Neuronal stem cell (in vitro differentiated cells): ENCODE data around the gene TRMU.

Experiments used
- DNase-seq: peaks from one replicate; pipeline ENCODE4 v3.0.0-alpha.2; 2013; ENCODE audit warnings: low spot score
- H2AFZ ChIP-seq: one replicate; pipeline ENCODE4 v1.6.1; 2013; ENCODE audit warnings: mild to moderate bottlenecking, low read length, inconsistent platforms
- H2AK5ac ChIP-seq: 2 replicates; pipeline ENCODE4 v1.6.1; 2013; ENCODE audit warnings: low read depth, mild to moderate bottlenecking, inconsistent platforms, low read length, moderate library complexity, mixed read lengths
- H2BK120ac ChIP-seq: 2 replicates; pipeline ENCODE4 v1.6.1; 2013; ENCODE audit warnings: low read depth, mild to moderate bottlenecking, inconsistent platforms, low read length, moderate library complexity, mixed read lengths
- H2BK12ac ChIP-seq: one replicate; pipeline ENCODE4 v1.6.1; 2013; ENCODE audit warnings: low read length, inconsistent platforms
- H2BK15ac ChIP-seq: 2 replicates; pipeline ENCODE4 v1.6.1; 2013; ENCODE audit warnings: mild to moderate bottlenecking, low read length, inconsistent platforms, mixed read lengths
- H2BK5ac ChIP-seq: one replicate; pipeline ENCODE4 v1.6.1; 2013; ENCODE audit warnings: inconsistent platforms, mild to moderate bottlenecking, low read length, moderate library complexity
- H3K14ac ChIP-seq: one replicate; pipeline ENCODE4 v1.6.1; 2013; ENCODE audit warnings: low read length, inconsistent platforms
- H3K18ac ChIP-seq: 2 replicates; pipeline ENCODE4 v1.6.1; 2013; ENCODE audit warnings: low read length, inconsistent platforms
- H3K23ac ChIP-seq: 2 replicates; pipeline ENCODE4 v1.6.1; 2013; ENCODE audit warnings: low read depth, mild to moderate bottlenecking, mixed read lengths, low read length, inconsistent platforms; ENCODE audit not compliant: poor library complexity
- H3K27ac ChIP-seq: replicated peaks from 3 replicates; pipeline ENCODE4 v1.5.1; 2013; ENCODE audit warnings: low read length, inconsistent platforms
- H3K27me3 ChIP-seq, 3 experiments: 2 replicates each; pipeline ENCODE4 v1.6.1; 2013; ENCODE audit warnings: low read length in 3 of 3, mild to moderate bottlenecking in 2 of 3, inconsistent platforms in 1 of 3, low read depth in 1 of 3, mixed read lengths in 1 of 3, moderate library complexity in 1 of 3; ENCODE audit not compliant: control insufficient read depth in 3 of 3, insufficient read depth in 3 of 3
- H3K36me3 ChIP-seq, 2 donors: replicated peaks in 1 of 2; 2 replicates each; pipeline ENCODE4 v1.6.1; 2013; ENCODE audit warnings: low read length in 2 of 2; ENCODE audit not compliant: control insufficient read depth in 2 of 2, insufficient read depth in 2 of 2
- H3K4ac ChIP-seq: 2 replicates; pipeline ENCODE4 v1.6.1; 2013; ENCODE audit warnings: inconsistent platforms, mild to moderate bottlenecking, low read length, moderate library complexity
- H3K4me1 ChIP-seq, 2 donors: 1 replicate in 1 of 2; 2 replicates in 1 of 2; pipeline ENCODE4 v1.6.1; 2013; ENCODE audit warnings: low read length in 2 of 2, low read depth in 1 of 2; ENCODE audit not compliant: control insufficient read depth in 2 of 2, insufficient read depth in 1 of 2
- H3K4me2 ChIP-seq: one replicate; pipeline ENCODE4 v1.6.1; 2013; ENCODE audit warnings: mild to moderate bottlenecking, low read length, inconsistent platforms; ENCODE audit not compliant: insufficient read depth, poor library complexity, severe bottlenecking
- H3K4me3 ChIP-seq, 2 donors: 2 replicates each; pipeline ENCODE4 v1.5.1; 2013; ENCODE audit warnings: low read length in 2 of 2, mild to moderate bottlenecking in 2 of 2, inconsistent platforms in 1 of 2, moderate library complexity in 1 of 2
- H3K79me1 ChIP-seq: one replicate; pipeline ENCODE4 v1.6.1; 2013; ENCODE audit warnings: low read depth, mild to moderate bottlenecking, inconsistent platforms, low read length, moderate library complexity
- H3K9ac ChIP-seq: one replicate; pipeline ENCODE4 v1.6.1; 2013; ENCODE audit warnings: mild to moderate bottlenecking, low read depth, low read length, inconsistent platforms; ENCODE audit not compliant: poor library complexity
- H3K9me3 ChIP-seq, 2 donors: replicated peaks in 1 of 2; 2 replicates each; pipeline versions ENCODE3 to v1.6.1; 2013; ENCODE audit warnings: low read length in 2 of 2, mild to moderate bottlenecking in 2 of 2, inconsistent platforms in 1 of 2, low read depth in 1 of 2, mixed read lengths in 1 of 2, moderate library complexity in 1 of 2; ENCODE audit not compliant: control insufficient read depth in 2 of 2, insufficient read depth in 1 of 2
- H4K8ac ChIP-seq: one replicate; pipeline ENCODE4 v1.6.1; 2013; ENCODE audit warnings: low read depth, mild to moderate bottlenecking, inconsistent platforms, low read length, moderate library complexity
- H4K91ac ChIP-seq: one replicate; pipeline ENCODE4 v1.6.1; 2013; ENCODE audit warnings: low read length, low read depth, mild to moderate bottlenecking, inconsistent platforms; ENCODE audit not compliant: poor library complexity
- WGBS, 2 donors: extraction: QIAGEN DNeasy Blood & Tissue Kit; methylation state at CpG; one replicate each; pipeline ENCODE4 v1.1.7; 2013; ENCODE audit warnings: missing lambda C conversion rate in 2 of 2, mixed read lengths in 1 of 2; ENCODE audit not compliant: insufficient read length in 2 of 2, insufficient replicate concordance in 1 of 2; ENCODE audit errors: extremely low coverage in 2 of 2; 5-methylcytosine and 5-hydroxymethylcytosine counted together

TRMU gene

GRCh38 chr22:46319319-46319718, 16.2 kb upstream of the TRMU start:
- WGBS, 2 donors, result no CpG with 5 or more reads among the region's 10 CpGs

GRCh38 chr22:46320166-46320710, 15.3 kb upstream of the TRMU start:
- Histone ChIP-seq H3K4me1 (no peaks in the 10 kb centered on the region), H2BK5ac (no peak overlapping the region), H3K14ac (no peak overlapping the region), H3K4ac (no peak overlapping the region), H3K4me3 (no peak overlapping the region), H3K4me2 (no peak overlapping the region), H2BK15ac (no peak overlapping the region), H2AK5ac (no peak overlapping the region), H4K91ac (no peak overlapping the region), H4K8ac (peak overlapping the region; percentile 65), H3K27me3 (no peaks in the 10 kb centered on the region), H3K9me3 (peaks cover 0 to 3% of the 10 kb centered on the region in 2 donors), H3K27ac (no peak overlapping the region), H2AFZ (no peak overlapping the region), H2BK12ac (no peak overlapping the region), H3K9ac (no peak overlapping the region), H3K23ac (peak overlapping the region; percentile 43), H3K18ac (no peak overlapping the region), H3K79me1 (peaks cover 14% of the 10 kb centered on the region), H3K36me3 (peaks cover 43 to 93% of the 10 kb centered on the region in 2 donors), H2BK120ac (no peak overlapping the region)
- no CpG with 5 or more reads among the region's 14 CpGs for WGBS, 2 donors
- DNase-seq, result no peak

More at GRCh38 chr22:46319319-46319718, 16.2 kb upstream of the TRMU start:
- Histone ChIP-seq H3K36me3 (peaks cover 43 to 93% of the 10 kb centered on the region in 2 donors), H2AK5ac (no peak overlapping the region), H4K8ac (peak overlapping the region; percentile 82), H2BK120ac (no peak overlapping the region), H4K91ac (no peak overlapping the region), H2BK5ac (peak overlapping the region; percentile 53), H3K27ac (no peak overlapping the region), H3K4me2 (no peak overlapping the region), H3K4me1 (no peaks in the 10 kb centered on the region), H2BK12ac (no peak overlapping the region), H3K23ac (peak overlapping the region; percentile 80), H3K27me3 (no peaks in the 10 kb centered on the region), H3K9ac (no peak overlapping the region), H2AFZ (no peak overlapping the region), H3K4ac (no peak overlapping the region), H3K18ac (no peak overlapping the region), H3K9me3 (peaks cover 0 to 3% of the 10 kb centered on the region in 2 donors), H3K14ac (peak overlapping the region; percentile 56), H2BK15ac (no peak overlapping the region), H3K79me1 (peaks cover 14% of the 10 kb centered on the region), H3K4me3 (peak overlapping the region in 1 of 2 donors; percentile 1)
- DNase-seq, result no peak

GRCh38 chr22:46320716-46321386, 14.7 kb upstream of the TRMU start:
- H3K36me3 ChIP-seq, result peaks cover 44 to 92% of the 10 kb centered on the region in 2 donors
- no CpG with 5 or more reads among the region's 20 CpGs for WGBS, 2 donors

GRCh38 chr22:46322711-46323110, 12.8 kb upstream of the TRMU start:
- H2BK12ac ChIP-seq, result no peak overlapping the region
- no peak overlapping the region for H3K14ac ChIP-seq
- peaks cover 48 to 92% of the 10 kb centered on the region in 2 donors for H3K36me3 ChIP-seq
- peaks cover 15% of the 10 kb centered on the region for H3K79me1 ChIP-seq
- DNase-seq, result no peak
- H3K9me3 ChIP-seq, result peaks cover 0 to 3% of the 10 kb centered on the region in 2 donors
- H3K23ac ChIP-seq, result no peak overlapping the region
- no peak overlapping the region for H3K4me2 ChIP-seq
- H2AK5ac ChIP-seq, result no peak overlapping the region
- H4K8ac ChIP-seq, result no peak overlapping the region
- no CpG with 5 or more reads among the region's 15 CpGs for WGBS, 2 donors
- H3K4me3 ChIP-seq, result no peak overlapping the region
- H2BK15ac ChIP-seq, result no peak overlapping the region
- H2AFZ ChIP-seq, result no peak overlapping the region
- H4K91ac ChIP-seq, result no peak overlapping the region
- no peak overlapping the region for H3K18ac ChIP-seq
- H3K4ac ChIP-seq, result no peak overlapping the region
- H2BK120ac ChIP-seq, result no peak overlapping the region
- no peaks in the 10 kb centered on the region for H3K4me1 ChIP-seq
- no peak overlapping the region for H3K9ac ChIP-seq
- H2BK5ac ChIP-seq, result no peak overlapping the region
- H3K27me3 ChIP-seq, result no peaks in the 10 kb centered on the region
- no peak overlapping the region for H3K27ac ChIP-seq

More at GRCh38 chr22:46320716-46321386, 14.7 kb upstream of the TRMU start:
- no peak overlapping the region for H4K91ac ChIP-seq
- no peak overlapping the region for H2BK120ac ChIP-seq
- no peak overlapping the region for H2AK5ac ChIP-seq
- H3K4me1 ChIP-seq, result no peaks in the 10 kb centered on the region
- peak overlapping the region; percentile 21 for H3K9ac ChIP-seq
- no peak for DNase-seq
- H3K4ac ChIP-seq, result no peak overlapping the region
- H3K9me3 ChIP-seq, result peaks cover 0 to 3% of the 10 kb centered on the region in 2 donors
- H3K27me3 ChIP-seq, result no peaks in the 10 kb centered on the region
- H3K79me1 ChIP-seq, result peaks cover 15% of the 10 kb centered on the region
- no peak overlapping the region for H2AFZ ChIP-seq
- no peak overlapping the region for H3K18ac ChIP-seq
- no peak overlapping the region for H3K4me3 ChIP-seq
- no peak overlapping the region for H2BK15ac ChIP-seq
- no peak overlapping the region for H3K27ac ChIP-seq
- H2BK12ac ChIP-seq, result no peak overlapping the region
- no peak overlapping the region for H3K14ac ChIP-seq
- H4K8ac ChIP-seq, result no peak overlapping the region
- H3K4me2 ChIP-seq, result no peak overlapping the region
- no peak overlapping the region for H2BK5ac ChIP-seq
- no peak overlapping the region for H3K23ac ChIP-seq
